ENCODE results near the gene CLSTN2.

CLSTN2 gene

DNA sequence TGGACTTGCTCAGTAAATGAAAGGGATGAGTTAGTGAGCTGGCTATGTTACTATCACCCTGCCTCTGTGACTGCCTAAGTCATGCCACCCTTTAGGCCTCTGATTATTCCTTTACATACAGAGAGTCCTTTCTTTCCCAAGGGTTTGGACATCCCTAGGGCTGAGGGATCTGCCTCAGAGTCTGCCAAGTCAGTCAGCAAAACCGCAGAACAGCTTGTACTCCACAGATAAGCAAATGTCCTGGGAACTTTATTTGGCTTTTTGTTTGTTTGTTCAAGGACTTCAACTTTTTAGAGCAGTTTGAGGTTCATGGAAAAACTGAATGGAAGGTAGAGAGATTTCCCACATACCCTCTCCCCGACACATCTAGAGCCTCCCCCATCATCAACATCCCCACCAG lies 660.3 kb downstream of the CLSTN2 start:
- DNase-seq (ENCODE audit: low read depth) = no peak

DNA sequence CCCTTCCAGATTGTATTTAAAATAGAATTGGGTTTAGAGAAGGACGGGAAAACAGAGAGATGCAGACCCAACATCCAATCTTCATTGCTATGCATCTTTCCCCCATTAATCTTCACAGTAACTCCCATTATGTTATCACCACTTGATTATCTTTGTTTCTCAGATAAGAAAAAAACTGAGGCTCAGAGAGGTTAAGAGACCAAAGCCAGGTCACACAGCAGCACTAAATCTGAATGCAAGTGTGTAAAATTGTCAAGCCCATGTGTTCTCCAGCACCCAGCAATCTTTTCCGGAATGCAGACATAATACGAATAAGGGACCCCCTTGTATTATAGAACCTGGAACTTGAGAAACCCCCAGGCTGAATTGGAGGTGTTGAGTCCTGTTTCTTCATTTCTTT lies 662.4 kb downstream of the CLSTN2 start:
- DNase-seq (ENCODE audit: low read depth) = no peak

GRCh38 chr3:140597792-140598191 lies 662.8 kb downstream of the CLSTN2 start:
- no peak for DNase-seq (ENCODE audit: low read depth)

DNA sequence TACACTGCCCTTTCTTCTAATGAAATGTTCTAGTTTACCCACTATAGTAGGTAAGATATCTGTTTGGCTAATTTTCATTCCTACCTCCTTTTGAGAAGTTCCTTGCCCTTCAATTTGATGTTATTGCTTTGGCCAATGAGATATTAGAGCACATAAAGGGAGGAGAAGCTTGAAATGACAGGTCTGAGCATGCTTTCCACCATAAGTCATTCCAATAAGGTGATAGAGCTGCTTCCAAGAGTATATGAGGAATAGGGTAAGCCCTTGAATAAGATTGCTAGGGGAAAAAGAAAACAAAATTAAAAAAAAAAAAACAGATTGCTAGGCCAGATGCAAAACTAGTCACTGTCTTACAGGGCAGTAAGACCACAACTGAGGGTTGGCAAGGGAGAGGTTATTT lies 664.0 kb downstream of the CLSTN2 start:
- no peak for DNase-seq (ENCODE audit: low read depth)

DNA sequence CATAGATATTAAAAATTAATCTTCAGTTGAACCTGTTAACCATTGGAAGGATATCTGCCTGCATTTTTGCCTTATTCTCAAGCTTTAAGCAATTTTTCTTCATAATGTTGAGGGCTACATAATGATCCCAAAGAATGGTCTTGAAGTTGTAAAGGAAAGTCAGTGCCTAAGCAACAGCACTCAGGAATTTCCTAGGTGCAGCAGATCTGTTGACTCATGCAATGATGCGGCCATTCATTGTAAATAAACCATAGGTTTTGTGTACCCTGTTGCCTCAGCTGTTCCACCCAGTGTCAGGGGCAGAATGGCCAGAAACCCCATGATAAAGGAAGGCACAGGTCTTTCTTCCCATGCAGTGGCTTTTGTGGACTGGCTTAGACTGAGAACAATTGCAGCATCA lies 664.5 kb downstream of the CLSTN2 start:
- DNase-seq (ENCODE audit: low read depth) = no peak

DNA sequence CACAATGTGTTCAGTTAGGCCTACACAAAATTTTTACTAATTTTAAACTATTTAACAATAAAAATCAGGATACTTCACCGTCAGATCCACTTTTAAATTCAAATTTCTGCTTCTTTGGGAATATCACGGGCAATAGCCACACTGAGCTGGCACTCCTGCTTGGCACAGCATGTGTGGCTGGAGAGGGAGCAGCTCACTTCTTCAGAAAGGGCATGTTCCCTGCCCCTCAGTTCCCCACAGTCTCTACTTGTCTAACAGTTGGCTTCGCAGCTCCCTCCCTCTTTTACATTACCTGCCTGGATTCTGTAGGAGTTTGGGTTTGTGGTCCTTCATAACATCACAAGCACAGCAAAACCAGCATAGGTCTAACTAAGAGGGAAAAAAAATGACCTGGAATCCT lies 666.9 kb downstream of the CLSTN2 start:
- DNase-seq (ENCODE audit: low read depth) = no peak

DNA sequence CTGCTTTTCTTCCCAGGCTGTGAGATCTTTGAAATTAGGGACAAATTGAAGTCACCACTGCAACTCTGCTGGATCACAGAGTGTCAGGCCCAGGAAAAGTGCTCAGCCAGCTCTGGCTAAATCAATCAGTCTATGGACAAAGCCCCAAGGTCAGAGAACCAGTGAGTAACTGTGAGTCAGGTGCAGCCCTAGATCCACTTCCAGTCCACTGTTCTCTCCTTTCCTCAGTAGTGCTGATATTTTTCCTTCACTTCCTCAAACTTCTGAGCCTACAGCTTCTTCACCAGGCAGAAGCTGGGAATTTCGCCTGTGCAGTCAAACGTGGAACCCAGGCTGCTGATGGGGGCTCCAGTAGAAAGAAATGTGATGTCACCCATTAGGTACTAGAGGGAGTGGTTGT lies 667.8 kb downstream of the CLSTN2 start:
- no peak for DNase-seq (ENCODE audit: low read depth)

DNA sequence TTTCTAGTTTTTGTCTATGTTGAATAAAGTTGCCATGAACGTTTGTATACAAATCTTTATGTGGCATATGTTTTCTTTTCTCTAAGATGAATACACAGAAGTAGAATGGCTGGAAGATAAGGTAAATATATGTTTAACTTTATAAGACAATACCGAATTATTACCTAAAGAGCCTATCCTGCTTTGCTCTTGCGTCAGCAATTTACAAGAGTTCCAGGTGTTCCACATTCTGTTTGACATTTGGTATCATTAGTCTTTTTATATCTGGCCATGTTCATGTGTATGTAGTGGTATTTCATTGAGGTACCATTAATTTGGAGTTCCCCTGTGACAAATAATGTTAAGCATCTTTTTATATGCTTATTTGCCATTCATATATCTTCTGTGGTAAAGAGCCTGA lies 668.8 kb downstream of the CLSTN2 start:
- no peak for DNase-seq (ENCODE audit: low read depth)

DNA sequence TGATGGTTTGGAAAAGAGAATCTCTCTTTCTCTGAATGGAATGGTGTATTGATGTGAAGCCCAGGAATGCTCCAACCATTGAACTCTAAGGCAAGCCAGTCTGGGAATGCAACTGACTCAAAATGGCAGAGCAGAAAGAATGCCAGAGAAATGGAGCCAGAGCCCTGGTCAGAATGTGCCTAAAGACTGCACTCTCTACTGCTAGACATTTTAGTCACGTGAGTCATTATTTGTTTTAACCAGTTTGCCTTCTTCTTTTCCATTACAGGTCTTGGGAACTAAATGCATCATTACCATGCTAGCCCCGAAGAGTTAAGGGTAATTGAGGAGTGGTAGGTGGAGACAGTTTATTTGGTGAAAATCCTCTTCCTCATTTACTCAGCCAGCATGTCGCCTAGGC lies 675.6 kb downstream of the CLSTN2 start:
- no peak for DNase-seq (ENCODE audit: low read depth)

GRCh38 chr3:140614001-140614400 lies 679.0 kb downstream of the CLSTN2 start:
- DNase-seq (ENCODE audit: low read depth) = no peak

DNA sequence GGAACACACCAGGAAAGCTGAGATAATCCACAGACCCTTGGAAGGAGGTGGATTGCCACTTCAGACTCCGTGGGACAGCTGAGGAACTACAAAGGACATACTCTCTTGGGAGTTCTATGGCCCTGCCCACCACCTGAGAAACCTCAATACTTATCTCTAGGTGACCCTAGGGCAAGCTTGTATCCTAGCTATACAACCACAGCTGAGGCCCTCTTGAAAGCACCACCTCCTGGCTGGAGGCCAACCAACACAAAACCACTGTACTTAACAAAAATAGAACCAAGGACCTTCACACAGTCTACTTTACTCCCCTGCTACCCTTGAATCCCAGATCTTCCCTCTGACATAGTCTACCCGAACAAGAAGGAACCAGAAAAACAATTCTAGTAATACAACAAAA lies 682.1 kb downstream of the CLSTN2 start:
- DNase-seq (ENCODE audit: low read depth) = no peak

GRCh38 chr3:140626856-140627255 lies 691.9 kb downstream of the CLSTN2 start:
- no peak for DNase-seq (ENCODE audit: low read depth)
